SU-DHL-6 (cell line): ENCODE results near the gene STAG2.

Experiments
- CTCF ChIP-seq: fragments of 200-600 bp; sonication (generic); IDR thresholded peaks from one replicate; pipeline ENCODE4 v1.5.1; 2017; ENCODE audit warnings: antibody characterized with exemption, mild to moderate bottlenecking, low read length, moderate library complexity; ENCODE audit not compliant: insufficient read depth, poor library complexity, severe bottlenecking
- EZH2phosphoT487 ChIP-seq: fragments of 200-600 bp; sonication (generic), shearing (Covaris generic); conservative IDR thresholded peaks from 2 replicates; pipeline ENCODE4 v1.6.1; 2018; ENCODE audit warnings: mild to moderate bottlenecking, antibody characterized with exemption, low read length, moderate library complexity, mixed read lengths

GRCh38 chrX:124087000-124087746, 125.7 kb downstream of the STAG2 start:
- TF ChIP-seq CTCF, result no peak
- TF ChIP-seq EZH2phosphoT487, result no peak
